ENCODE measurements around the gene OR1F1.
"Not testable (repeated sequence)": the region's sequence is repeated elsewhere in the genome, so short reads cannot be mapped to it uniquely, and the experiment has no call there.

The OR1F1 gene

GRCh38 chr16:3173892-3174617, 13.9 kb upstream of the OR1F1 start:
- no peak for DNase-seq (ENCODE audit: low spot score)

- no peak for DNase-seq (ENCODE audit: low spot score)
These were observed 13.3 kb upstream of the OR1F1 start for GRCh38 chr16:3174618-3175148.

GRCh38 chr16:3175157-3176093, 12.6 kb upstream of the OR1F1 start:
- DNase-seq (ENCODE audit: low spot score) = no peak

DNA sequence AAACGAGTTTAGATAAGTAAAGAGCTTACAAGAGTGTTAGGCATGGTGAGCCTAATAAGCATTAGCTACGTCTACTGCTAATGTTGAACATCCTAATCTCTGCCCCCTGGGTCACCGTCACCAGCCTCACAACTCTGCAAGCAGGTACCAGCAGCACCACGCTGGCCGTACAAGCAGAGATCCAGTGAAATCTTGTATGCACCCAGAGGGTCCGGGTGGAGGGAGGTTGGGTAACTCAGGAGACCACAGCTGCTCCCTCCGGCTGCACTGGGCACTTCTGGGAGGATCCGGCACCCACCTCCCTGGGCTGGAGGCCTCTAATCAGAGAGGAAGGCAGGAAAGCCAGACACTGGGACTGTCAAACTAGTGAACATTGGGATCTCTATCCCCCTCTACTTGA, 8.4 kb upstream of the OR1F1 start:
- DNase-seq (ENCODE audit: low spot score) = no peak

DNA sequence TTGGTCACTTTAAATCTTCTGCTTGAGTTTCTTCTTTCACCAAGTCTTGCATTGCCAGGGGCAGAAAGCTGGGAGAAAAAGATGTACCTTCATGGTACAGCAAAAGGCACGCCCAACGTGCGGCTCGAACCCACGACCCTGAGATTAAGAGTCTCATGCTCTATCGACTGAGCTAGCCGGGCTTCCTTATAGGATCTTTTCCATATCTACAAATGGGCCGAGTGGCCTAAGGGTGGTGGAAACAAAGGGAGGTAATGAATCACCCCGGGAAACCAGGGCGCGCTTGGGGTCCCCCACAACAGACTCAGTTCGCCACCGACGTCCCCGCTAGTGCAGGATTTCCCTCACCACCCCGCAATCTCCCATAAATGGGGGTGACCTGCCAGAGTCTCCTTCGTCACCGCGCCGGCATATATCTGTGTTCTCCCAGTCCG, 7.5 kb upstream of the OR1F1 start:
- DNase-seq (ENCODE audit: low spot score) = no peak

DNA sequence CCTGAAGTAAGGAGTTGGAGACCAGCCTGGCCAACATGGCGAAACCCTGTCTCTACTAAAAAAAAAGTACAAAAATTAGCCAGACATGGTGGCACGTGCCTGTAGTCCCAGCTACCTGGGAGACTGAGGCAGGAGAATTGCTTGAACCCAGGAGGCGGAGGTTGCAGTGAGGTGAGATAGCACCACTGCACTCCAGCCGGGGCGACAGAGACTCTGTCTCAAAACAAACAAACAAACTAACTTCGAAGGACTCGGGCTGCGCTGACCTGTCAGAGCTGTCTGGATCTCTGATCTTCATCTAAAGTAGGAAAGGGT, 5.8 kb upstream of the OR1F1 start:
- not testable (repeated sequence) for DNase-seq (ENCODE audit: low spot score)

- peak; percentile 76 for DNase-seq (ENCODE audit: low spot score)
These were observed 5.2 kb upstream of the OR1F1 start for GRCh38 chr16:3182608-3183444.

DNA sequence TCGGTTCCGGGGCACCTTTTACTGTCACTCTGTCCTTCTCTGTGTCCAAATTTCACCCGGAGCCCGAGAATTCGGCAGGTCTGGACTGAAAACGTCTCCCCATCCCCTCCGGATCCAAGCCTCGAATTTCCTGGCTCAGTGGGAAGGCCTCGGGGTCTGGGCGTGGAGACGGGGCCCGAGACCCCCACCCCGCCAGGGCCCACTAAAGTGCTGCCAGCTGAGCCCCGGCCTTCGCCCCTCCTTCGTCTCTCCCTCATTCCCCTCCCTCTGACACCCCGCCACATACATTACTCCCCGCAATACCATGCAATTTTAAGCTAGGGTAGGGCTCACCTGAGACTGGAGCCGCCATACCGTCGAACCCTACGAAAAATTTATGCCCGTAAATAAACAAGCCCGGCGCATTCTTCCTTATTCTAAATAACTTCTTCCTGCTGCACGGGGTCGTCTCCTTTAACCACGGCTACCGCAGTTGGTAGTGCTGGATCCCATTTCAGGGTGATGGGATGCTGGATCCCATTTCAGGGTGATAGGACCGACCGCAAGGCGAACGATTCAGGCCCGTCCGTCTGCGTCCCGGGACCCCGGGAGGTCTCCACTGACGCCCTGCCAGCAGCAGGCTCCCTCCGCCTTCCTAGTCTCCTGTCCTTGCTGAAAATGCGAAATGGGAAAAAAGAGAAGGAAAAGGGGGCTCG, 4.4 kb upstream of the OR1F1 start:
- DNase-seq (ENCODE audit: low spot score) = no peak

DNA sequence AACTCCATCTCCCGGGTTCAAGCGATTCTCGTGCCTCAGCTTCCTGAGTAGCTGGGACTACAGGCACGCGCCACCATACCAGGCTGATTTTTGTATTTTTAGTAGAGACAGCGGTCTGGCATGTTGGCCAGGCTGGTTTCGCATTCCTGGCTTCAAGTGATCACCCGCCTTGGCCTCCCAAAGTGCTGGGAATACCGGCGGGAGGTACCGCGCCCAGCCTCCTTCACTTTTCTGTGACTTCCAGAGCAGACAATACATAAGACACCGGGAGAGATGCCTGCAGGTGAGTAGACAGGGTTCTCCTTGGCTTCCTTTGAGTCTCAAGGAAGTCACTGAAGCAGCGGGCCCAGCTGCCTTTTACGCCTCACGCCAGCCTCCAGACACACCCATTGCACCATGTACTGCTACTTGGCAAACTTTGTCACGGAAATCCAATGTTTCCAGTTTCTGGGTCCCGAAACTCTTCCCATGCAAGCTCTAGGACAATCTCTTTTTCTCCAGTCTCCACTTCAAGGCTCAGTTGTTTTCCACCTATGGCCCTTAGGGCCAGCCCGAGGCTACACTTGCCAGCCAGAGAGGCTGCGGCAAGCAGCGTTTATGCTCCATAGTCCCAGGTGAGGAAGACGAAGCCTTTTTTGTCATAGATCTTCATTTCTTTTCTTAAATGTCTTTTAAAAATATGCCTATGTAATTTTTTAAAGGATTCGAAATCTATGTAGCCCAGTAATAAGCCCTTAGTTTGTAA, 886 bp upstream of the OR1F1 start:
- DNase-seq (ENCODE audit: low spot score) = no peak

DNA sequence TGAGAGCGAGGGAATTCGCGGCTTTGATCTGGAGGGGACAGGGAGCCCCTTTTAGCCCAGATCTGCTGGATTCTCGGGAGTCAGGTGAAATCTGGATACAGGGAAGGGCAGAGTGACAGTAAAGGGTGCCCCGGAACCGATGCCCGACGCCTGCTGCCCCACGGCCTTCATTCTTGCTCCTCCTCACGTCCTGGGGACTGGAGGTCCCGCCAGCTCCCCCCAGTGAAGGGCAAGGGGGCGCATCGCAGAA, 596 bp downstream of the OR1F1 start:
- DNase-seq (ENCODE audit: low spot score) = no peak

GRCh38 chr16:3188925-3189825, 1.2 kb downstream of the OR1F1 start:
- DNase-seq (ENCODE audit: low spot score) = peak; percentile 71

DNA sequence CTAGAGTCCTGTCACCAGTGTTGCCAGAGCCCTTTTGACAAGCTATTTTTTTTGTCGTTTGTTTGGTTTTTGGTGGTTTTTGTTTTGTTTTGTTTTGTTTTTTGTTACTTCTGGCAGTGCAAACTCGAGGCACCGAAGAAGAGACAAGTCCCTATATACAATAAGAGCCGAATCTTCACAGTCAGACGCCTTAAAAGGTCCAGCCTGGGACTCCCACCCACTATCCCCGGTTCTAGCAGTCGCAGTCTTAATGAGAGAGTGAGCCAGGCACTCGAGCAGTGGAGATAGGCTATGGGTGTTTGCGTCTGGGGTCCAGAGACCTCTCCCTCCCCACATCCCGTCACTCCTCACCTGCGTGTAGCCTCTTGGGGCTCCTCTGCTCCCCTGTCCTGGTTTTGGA, 1.9 kb downstream of the OR1F1 start:
- DNase-seq (ENCODE audit: low spot score) = no peak

- DNase-seq (ENCODE audit: low spot score) = no peak
These were observed 2.9 kb downstream of the OR1F1 start for GRCh38 chr16:3190949-3191353.

DNA sequence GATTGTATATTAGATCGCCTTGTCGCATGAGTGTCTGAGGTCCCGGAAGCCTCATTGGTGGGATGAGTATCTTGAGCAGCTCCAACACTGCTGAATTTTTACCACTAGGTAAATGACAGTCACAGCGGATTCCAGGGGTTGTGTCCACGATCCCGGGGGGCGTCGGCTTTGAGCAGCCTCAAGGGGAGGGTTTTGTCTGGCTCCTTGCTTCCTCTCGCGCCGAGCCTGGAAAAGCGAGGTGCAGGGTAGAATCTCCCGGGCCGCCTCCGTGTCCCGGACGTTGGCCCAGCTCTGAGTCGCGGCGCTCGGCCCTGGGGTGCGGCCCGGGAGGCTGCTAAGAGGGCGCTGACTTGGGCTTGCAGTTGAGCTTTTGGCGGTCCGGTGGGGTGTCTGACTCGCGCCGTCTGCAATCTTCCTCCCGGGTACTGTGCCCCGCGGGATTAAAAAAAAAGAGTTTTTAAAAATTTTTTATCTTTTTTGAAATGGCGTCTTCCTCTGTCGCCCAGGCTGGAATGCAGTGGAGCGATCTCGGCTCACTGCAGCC, 4.5 kb downstream of the OR1F1 start:
- no peak for DNase-seq (ENCODE audit: low spot score)

- DNase-seq (ENCODE audit: low spot score) = no peak
These were observed 5.5 kb downstream of the OR1F1 start for GRCh38 chr16:3193221-3194212.

DNA sequence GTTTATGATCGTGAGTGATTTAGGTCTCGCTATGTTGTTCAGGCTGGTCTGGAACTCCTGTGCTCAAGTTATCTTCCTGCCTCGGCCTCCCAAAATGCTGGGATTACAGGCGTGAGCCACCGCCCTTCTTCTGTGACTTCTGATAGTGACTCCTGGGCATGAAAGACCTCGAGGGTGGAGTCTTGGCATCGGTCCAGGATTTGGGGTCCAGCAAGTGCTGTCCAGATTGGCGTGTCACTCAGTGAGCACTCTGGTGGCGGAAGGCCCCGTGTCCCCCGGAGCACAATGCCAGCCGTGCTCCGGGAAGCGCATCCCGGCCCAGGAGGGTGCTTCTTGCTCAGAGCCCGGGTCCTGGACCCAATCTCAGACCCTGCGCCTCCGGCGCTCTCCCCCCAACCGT, 6.8 kb downstream of the OR1F1 start:
- no peak for DNase-seq (ENCODE audit: low spot score)

GRCh38 chr16:3195975-3196374, 8.0 kb downstream of the OR1F1 start:
- no peak for DNase-seq (ENCODE audit: low spot score)

- not testable (repeated sequence) for DNase-seq (ENCODE audit: low spot score)
These were observed 9.8 kb downstream of the OR1F1 start for GRCh38 chr16:3197694-3198333.

Measured in GM03348 (cell line).